Measurements from ENCODE around the gene LIX1L.
A peak's percentile ranks its signal among the peaks of the same experiment; 100 is the strongest.

LIX1L gene

DNA sequence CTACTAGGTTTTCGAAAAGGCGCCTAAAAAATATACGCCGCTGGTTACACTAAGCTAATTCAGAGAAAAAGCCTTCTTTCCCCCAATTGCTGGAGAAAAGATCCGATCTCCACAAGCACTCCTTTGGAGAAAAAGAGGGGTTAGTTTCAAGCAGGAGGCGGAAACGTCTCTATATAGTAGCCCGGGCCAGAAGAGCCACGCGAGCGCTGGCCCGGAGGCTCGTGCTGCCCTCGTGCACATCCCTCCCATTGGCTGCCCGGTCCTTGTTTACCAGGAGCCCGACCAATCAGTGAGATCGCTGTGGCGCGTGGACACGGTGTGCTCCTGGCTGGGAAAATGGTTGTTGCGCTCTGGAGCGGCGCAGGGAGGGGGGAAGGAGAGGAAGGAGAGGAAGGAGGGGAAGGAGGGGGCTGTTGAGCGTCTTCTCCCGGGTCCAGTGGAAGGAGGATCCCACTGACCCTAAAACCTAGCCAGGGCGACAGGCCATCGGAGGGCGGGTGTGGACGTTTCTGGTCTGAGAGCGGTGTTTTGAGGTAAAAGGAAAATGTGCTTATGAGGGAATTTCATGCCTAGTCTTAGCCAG, 38.7 kb upstream of the LIX1L start, which contains the start of gene TXNIP:
TSS of gene TXNIP (minus strand) at position 147 of the 583 bp plus-strand sequence. CDS start 313 bp downstream, outside the sequence.
- TF ChIP-seq, protein P1, sequence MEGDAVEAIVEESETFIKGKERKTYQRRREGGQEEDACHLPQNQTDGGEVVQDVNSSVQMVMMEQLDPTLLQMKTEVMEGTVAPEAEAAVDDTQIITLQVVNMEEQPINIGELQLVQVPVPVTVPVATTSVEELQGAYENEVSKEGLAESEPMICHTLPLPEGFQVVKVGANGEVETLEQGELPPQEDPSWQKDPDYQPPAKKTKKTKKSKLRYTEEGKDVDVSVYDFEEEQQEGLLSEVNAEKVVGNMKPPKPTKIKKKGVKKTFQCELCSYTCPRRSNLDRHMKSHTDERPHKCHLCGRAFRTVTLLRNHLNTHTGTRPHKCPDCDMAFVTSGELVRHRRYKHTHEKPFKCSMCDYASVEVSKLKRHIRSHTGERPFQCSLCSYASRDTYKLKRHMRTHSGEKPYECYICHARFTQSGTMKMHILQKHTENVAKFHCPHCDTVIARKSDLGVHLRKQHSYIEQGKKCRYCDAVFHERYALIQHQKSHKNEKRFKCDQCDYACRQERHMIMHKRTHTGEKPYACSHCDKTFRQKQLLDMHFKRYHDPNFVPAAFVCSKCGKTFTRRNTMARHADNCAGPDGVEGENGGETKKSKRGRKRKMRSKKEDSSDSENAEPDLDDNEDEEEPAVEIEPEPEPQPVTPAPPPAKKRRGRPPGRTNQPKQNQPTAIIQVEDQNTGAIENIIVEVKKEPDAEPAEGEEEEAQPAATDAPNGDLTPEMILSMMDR (IDR thresholded peaks at IDR 0.05; ENCODE audit: control extremely low read depth, extremely low read depth, low read depth, missing control alignments), result no peak
- ChIA-PET CTCF (interaction anchor here (0.7 to 14.3 kb wide), 4 partner anchors 10 to 70 kb away, joined by 3 to 176 read pairs (median 9); no protein-coding TSS in a partner anchor), POLR2A (interaction anchor here (0.9 to 1.6 kb wide), 2 partner anchors 14 to 17 kb away, joined by 3 to 4 read pairs; no protein-coding TSS in a partner anchor)
- peak; percentile 96 for DNase-seq (ENCODE audit: extremely low spot score)

DNA sequence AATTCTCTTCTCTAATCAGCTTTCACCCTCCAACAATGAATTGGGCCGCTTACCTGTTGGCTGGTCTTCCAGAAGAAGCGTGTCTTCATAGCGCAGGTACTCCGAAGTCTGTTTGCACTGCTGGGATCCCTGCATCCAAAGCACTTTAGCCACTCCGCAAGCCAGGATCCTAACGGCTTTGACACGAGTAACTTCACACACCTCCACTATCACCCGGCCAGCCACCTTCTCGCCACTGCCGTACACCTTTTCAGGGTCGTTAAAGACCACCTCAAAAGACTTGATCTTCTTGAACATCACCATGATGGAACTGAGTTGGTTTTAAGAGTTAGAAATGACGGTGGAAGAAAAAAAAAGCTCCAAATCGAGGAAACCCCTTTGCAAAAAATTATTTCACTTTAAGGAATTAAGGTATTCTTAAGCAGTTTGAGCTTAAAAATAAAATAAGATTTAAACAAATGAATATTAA, 38.2 kb upstream of the LIX1L start:
- no peak for DNase-seq (ENCODE audit: extremely low spot score)
- TF ChIP-seq, protein P1 (IDR thresholded peaks at IDR 0.05; ENCODE audit: control extremely low read depth, extremely low read depth, low read depth, missing control alignments), result no peak
- ChIA-PET CTCF (interaction anchor here (0.7 to 14.3 kb wide), 3 partner anchors 10 to 70 kb away, joined by 3 to 176 read pairs (median 15); no protein-coding TSS in a partner anchor), POLR2A (interaction anchor here (0.9 to 1.6 kb wide), 2 partner anchors 14 to 16 kb away, joined by 3 to 4 read pairs; no protein-coding TSS in a partner anchor)

DNA sequence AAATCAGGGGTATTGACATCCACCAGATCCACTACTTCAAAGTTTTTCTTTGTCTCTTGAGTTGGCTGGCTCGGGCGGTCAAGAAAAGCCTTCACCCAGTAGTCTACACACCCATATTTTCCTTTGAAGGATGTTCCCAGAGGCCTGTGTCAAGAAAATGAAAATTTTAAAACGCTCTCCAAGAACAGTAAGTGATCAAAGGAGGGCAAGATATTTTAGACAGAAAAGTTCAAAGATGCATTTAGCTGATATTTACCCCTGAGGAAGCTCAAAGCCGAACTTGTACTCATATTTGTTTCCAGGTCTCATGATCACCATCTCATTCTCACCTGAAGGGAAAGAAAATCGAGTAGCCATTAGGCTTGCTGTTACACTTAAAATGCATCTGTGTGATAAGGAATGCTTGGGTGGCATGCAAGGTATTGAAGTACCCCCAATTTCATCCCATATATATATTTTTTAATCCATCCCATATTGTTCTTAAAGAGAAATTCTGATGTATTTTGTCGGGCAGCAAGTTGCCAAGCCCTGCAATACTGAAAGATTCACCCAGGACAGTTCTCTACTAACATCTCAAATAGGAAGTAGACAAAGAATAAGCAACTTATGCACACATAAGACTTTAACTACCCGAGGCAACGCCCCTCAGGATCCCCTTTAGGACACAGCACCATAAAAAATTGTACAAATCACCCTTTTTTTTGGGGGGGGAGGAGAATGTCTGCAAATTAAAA, 37.5 kb upstream of the LIX1L start:
- no peak for DNase-seq (ENCODE audit: extremely low spot score)
- TF ChIP-seq, protein P1 (IDR thresholded peaks at IDR 0.05; ENCODE audit: control extremely low read depth, extremely low read depth, low read depth, missing control alignments), result no peak
- ChIA-PET CTCF (interaction anchor here (0.7 to 14.3 kb wide), 2 partner anchors 12 to 15 kb away, joined by 3 to 176 read pairs; no protein-coding TSS in a partner anchor), POLR2A (no interaction called here)

DNA sequence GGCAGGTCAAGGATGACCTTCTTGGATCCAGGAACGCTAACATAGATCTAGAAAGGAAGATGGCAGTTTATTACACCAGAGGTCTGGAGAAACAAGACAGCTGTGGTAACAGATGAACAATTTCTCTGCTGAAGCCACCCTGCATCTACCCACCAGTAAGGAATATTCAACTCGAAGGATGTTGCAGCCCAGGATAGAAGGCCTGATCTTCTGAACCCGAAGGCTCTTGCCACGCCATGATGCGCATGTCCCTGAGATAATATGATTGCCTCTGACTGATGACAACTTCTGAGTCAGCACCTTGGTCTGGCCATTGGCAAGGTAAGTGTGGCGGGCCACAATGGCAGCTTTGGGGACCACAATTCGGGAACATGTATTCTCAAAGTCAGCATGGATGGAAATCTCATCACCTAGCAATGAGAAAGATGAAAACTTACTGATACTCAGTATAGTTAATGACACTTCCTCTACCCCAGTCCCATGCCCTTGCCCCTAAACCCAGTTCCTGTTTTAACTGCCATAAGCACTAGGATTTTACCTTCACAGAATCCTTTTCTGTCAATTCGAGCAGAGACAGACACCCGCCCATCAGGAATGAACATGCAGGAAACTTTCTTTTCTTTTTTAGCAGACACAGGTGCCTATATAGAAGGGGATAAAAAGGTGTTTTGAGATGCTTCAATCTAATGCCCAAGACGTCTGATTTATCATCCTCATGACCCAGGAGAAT, 36.7 kb upstream of the LIX1L start:
- TF ChIP-seq, protein P1 (IDR thresholded peaks at IDR 0.05; ENCODE audit: control extremely low read depth, extremely low read depth, low read depth, missing control alignments), result no peak
- CTCF ChIA-PET, result interaction anchor here (0.7 to 14.3 kb wide), 5 partner anchors 12 to 103 kb away, joined by 3 to 176 read pairs (median 3); no protein-coding TSS in a partner anchor
- no peak for DNase-seq (ENCODE audit: extremely low spot score)
- POLR2A ChIA-PET, result no interaction called here

DNA sequence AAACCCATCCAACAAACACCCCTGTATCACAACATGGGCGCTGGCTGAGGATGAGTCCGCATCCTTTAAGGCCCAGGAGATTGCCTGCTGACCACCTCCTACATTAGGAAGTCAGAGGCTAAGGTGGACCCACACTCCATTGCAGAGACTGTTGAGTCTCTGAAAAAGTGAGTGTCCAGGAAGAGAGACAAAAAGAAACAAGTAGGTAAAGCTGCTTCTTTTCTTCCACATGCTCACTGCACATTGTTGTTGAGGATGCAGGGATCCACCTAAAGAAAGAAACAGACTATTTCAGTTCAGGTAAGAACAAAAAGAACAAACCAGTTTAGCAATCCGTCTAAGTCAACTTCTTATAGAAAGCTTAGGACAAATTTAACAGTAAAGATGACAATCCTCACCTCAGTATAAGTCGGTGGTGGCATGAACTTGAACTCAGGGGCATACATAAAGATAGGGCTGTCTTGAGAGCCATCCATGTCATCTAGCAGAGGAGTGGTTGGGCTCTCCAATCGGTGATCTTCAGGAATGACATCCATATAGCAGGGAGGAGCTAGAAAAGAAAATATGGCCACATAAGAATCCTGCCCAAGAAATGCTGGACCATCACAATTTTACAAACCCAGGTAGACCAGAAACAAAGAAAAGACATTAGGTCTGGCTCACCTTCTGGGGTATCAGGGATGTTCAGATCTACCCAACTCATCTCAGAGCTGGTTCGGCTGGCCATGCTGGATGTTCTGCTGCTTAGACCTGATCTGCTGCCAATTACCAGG, 36.0 kb upstream of the LIX1L start:
- TF ChIP-seq, protein P1 (IDR thresholded peaks at IDR 0.05; ENCODE audit: control extremely low read depth, extremely low read depth, low read depth, missing control alignments), result no peak
- POLR2A ChIA-PET, result interaction anchor here (0.7 kb wide), 1 partner anchor 36 kb away, joined by 3 read pairs; no protein-coding TSS in a partner anchor
- no peak for DNase-seq (ENCODE audit: extremely low spot score)
- CTCF ChIA-PET, result interaction anchor here (1.4 to 14.3 kb wide), 4 partner anchors 13 to 102 kb away, joined by 3 to 176 read pairs (median 7); no protein-coding TSS in a partner anchor
